Stimulated activated naive CD8-positive, alpha-beta T cell treated with anti-CD3 and anti-CD28 coated beads, Interleukin-15, Interleukin-2, amounts not matched to agents 100 ng/mL and 50 ng/mL, for 24 hours (primary cell): ENCODE measurements around the gene NAT16.

Source experiments
- H3K27ac Mint-ChIP-seq: one replicate; pipeline ENCODE4 v1.8.0; 2021; ENCODE audit warnings: mild to moderate bottlenecking, mixed read lengths
- H3K27me3 Mint-ChIP-seq: one replicate; pipeline ENCODE4 v1.8.0; 2021; ENCODE audit warnings: mixed read lengths
- H3K36me3 Mint-ChIP-seq: one replicate; pipeline ENCODE4 v1.8.0; 2021; ENCODE audit warnings: low read depth, mixed read lengths
- H3K4me1 Mint-ChIP-seq: one replicate; pipeline ENCODE4 v1.8.0; 2021; ENCODE audit warnings: low read depth, mixed read lengths
- H3K4me3 Mint-ChIP-seq: one replicate; pipeline ENCODE4 v1.8.0; 2021; ENCODE audit warnings: mild to moderate bottlenecking, mixed read lengths
- H3K9me3 Mint-ChIP-seq: one replicate; pipeline ENCODE4 v1.8.0; 2021; ENCODE audit warnings: mixed read lengths

The NAT16 gene

GRCh38 chr7:101161692-101162471 is 18.2 kb downstream of the NAT16 start:
- Mint-ChIP-seq H3K4me3 (peak overlapping the region; percentile 72), H3K9me3 (no peaks in the 10 kb centered on the region), H3K4me1 (peaks cover 29% of the 10 kb centered on the region), H3K36me3 (peaks cover 9% of the 10 kb centered on the region), H3K27me3 (peaks cover 28% of the 10 kb centered on the region), H3K27ac (no peak overlapping the region)

GRCh38 chr7:101160910-101161309 is 19.2 kb downstream of the NAT16 start:
- no peak overlapping the region for H3K27ac Mint-ChIP-seq
- no peak overlapping the region for H3K4me3 Mint-ChIP-seq
- H3K27me3 Mint-ChIP-seq, result peaks cover 22% of the 10 kb centered on the region
- H3K9me3 Mint-ChIP-seq, result no peaks in the 10 kb centered on the region
- H3K4me1 Mint-ChIP-seq, result peaks cover 21% of the 10 kb centered on the region
- H3K36me3 Mint-ChIP-seq, result peaks cover 9% of the 10 kb centered on the region

- peaks cover 20% of the 10 kb centered on the region for H3K4me1 Mint-ChIP-seq
- no peak overlapping the region for H3K4me3 Mint-ChIP-seq
- no peak overlapping the region for H3K27ac Mint-ChIP-seq
- H3K27me3 Mint-ChIP-seq, result peaks cover 14% of the 10 kb centered on the region
- H3K9me3 Mint-ChIP-seq, result no peaks in the 10 kb centered on the region
- peaks cover 9% of the 10 kb centered on the region for H3K36me3 Mint-ChIP-seq
These were observed 20.1 kb downstream of the NAT16 start for GRCh38 chr7:101159696-101160674.

GRCh38 chr7:101156866-101157589 is 23.1 kb downstream of the NAT16 start:
- Mint-ChIP-seq H3K27ac (no peak overlapping the region), H3K36me3 (peaks cover 9% of the 10 kb centered on the region), H3K4me3 (no peak overlapping the region), H3K27me3 (peaks cover 13% of the 10 kb centered on the region), H3K4me1 (peaks cover 12% of the 10 kb centered on the region), H3K9me3 (no peaks in the 10 kb centered on the region)

GRCh38 chr7:101156277-101156676 is 23.8 kb downstream of the NAT16 start:
- Mint-ChIP-seq H3K4me1 (peaks cover 12% of the 10 kb centered on the region), H3K27ac (no peak overlapping the region), H3K27me3 (peaks cover 10% of the 10 kb centered on the region), H3K4me3 (no peak overlapping the region), H3K36me3 (peaks cover 9% of the 10 kb centered on the region), H3K9me3 (no peaks in the 10 kb centered on the region)

- Mint-ChIP-seq H3K4me3 (peak overlapping the region; percentile 80), H3K27me3 (peaks cover 11% of the 10 kb centered on the region), H3K36me3 (peaks cover 8% of the 10 kb centered on the region), H3K27ac (no peak overlapping the region), H3K9me3 (no peaks in the 10 kb centered on the region), H3K4me1 (peaks cover 12% of the 10 kb centered on the region)
These were observed 24.8 kb downstream of the NAT16 start for GRCh38 chr7:101155303-101155702.

- H3K9me3 Mint-ChIP-seq, result no peaks in the 10 kb centered on the region
- H3K4me3 Mint-ChIP-seq, result peak overlapping the region; percentile 80
- peaks cover 12% of the 10 kb centered on the region for H3K4me1 Mint-ChIP-seq
- H3K36me3 Mint-ChIP-seq, result peaks cover 4% of the 10 kb centered on the region
- H3K27ac Mint-ChIP-seq, result no peak overlapping the region
- H3K27me3 Mint-ChIP-seq, result peaks cover 14% of the 10 kb centered on the region
These were observed 25.4 kb downstream of the NAT16 start for GRCh38 chr7:101154693-101155102.

- H3K36me3 Mint-ChIP-seq, result peaks cover 4% of the 10 kb centered on the region
These were observed 26.0 kb downstream of the NAT16 start, which contains the start of gene AP1S1 for GRCh38 chr7:101153969-101154692. TSS of gene AP1S1 (plus strand) at chr7:101154476. CDS start at chr7:101154515, 39 bp downstream.

GRCh38 chr7:101151908-101152651 is 28.0 kb downstream of the NAT16 start:
- H3K36me3 Mint-ChIP-seq, result no peaks in the 10 kb centered on the region
- no peak overlapping the region for H3K27ac Mint-ChIP-seq
- H3K9me3 Mint-ChIP-seq, result no peaks in the 10 kb centered on the region
- H3K4me1 Mint-ChIP-seq, result peaks cover 21% of the 10 kb centered on the region
- no peak overlapping the region for H3K4me3 Mint-ChIP-seq
- H3K27me3 Mint-ChIP-seq, result peaks cover 31% of the 10 kb centered on the region

More at GRCh38 chr7:101153969-101154692, 26.0 kb downstream of the NAT16 start, which contains the start of gene AP1S1:
- H3K27me3 Mint-ChIP-seq, result peaks cover 19% of the 10 kb centered on the region
- H3K4me3 Mint-ChIP-seq, result peak within 1 kb of the TSS; percentile 80
- no peaks in the 10 kb centered on the region for H3K9me3 Mint-ChIP-seq
- peaks cover 12% of the 10 kb centered on the region for H3K4me1 Mint-ChIP-seq
- peak within 1 kb of the TSS; percentile 34 for H3K27ac Mint-ChIP-seq

- Mint-ChIP-seq H3K27ac (no peak overlapping the region), H3K4me1 (peaks cover 51% of the 10 kb centered on the region), H3K4me3 (no peak overlapping the region), H3K9me3 (no peaks in the 10 kb centered on the region), H3K36me3 (no peaks in the 10 kb centered on the region), H3K27me3 (peaks cover 16% of the 10 kb centered on the region)
These were observed 39.2 kb downstream of the NAT16 start for GRCh38 chr7:101140746-101141382.

- H3K27me3 Mint-ChIP-seq, result peaks cover 17% of the 10 kb centered on the region
- H3K9me3 Mint-ChIP-seq, result no peaks in the 10 kb centered on the region
- H3K27ac Mint-ChIP-seq, result no peak overlapping the region
- H3K36me3 Mint-ChIP-seq, result no peaks in the 10 kb centered on the region
- peaks cover 52% of the 10 kb centered on the region for H3K4me1 Mint-ChIP-seq
- H3K4me3 Mint-ChIP-seq, result no peak overlapping the region
These were observed 39.8 kb downstream of the NAT16 start for GRCh38 chr7:101140339-101140699.

- peaks cover 70% of the 10 kb centered on the region for H3K4me1 Mint-ChIP-seq
- peak overlapping the region; percentile 53 for H3K4me3 Mint-ChIP-seq
- H3K27ac Mint-ChIP-seq, result peak overlapping the region; percentile 81
- H3K36me3 Mint-ChIP-seq, result no peaks in the 10 kb centered on the region
- no peaks in the 10 kb centered on the region for H3K9me3 Mint-ChIP-seq
- H3K27me3 Mint-ChIP-seq, result peaks cover 11% of the 10 kb centered on the region
These were observed 41.8 kb downstream of the NAT16 start for GRCh38 chr7:101138213-101138870.
